ENCODE results near the gene MED12L.

The MED12L gene

GRCh38 chr3:151367448-151367847, 282.0 kb downstream of the MED12L start:
- no peak overlapping the region for H3K27ac ChIP-seq (ENCODE audit: low read depth, low read length)

GRCh38 chr3:151371526-151371925, 286.1 kb downstream of the MED12L start:
- Histone ChIP-seq H3K27ac (ENCODE audit: low read depth, low read length) (peak overlapping the region; percentile 82), H3K9me3 (ENCODE audit: control insufficient read depth in 5 of 5, low read length in 5 of 5) (no peaks in the 10 kb centered on the region), H3K4me3 (ENCODE audit: low read depth in 1 of 5, low read length in 5 of 5) (no peak overlapping the region)

More at GRCh38 chr3:151367448-151367847, 282.0 kb downstream of the MED12L start:
- Histone ChIP-seq H3K4me1 (ENCODE audit: control insufficient read depth in 5 of 5, insufficient read depth in 5 of 5, low read length in 5 of 5) (peaks cover 0 to 27% (median 10%) of the 10 kb centered on the region in 5 donors), H3K27me3 (ENCODE audit: control insufficient read depth in 5 of 5, insufficient read depth in 4 of 5, low read length in 5 of 5) (no peaks in the 10 kb centered on the region), H3K9me3 (ENCODE audit: control insufficient read depth in 5 of 5, low read length in 5 of 5) (no peaks in the 10 kb centered on the region), H3K36me3 (ENCODE audit: control insufficient read depth in 5 of 5, insufficient read depth in 5 of 5, low read length in 5 of 5) (no peaks in the 10 kb centered on the region), H3K9ac (ENCODE audit: low read length in 5 of 5) (no peak overlapping the region), H3K4me3 (ENCODE audit: low read depth in 1 of 5, low read length in 5 of 5) (no peak overlapping the region)

GRCh38 chr3:151372063-151372820, 286.8 kb downstream of the MED12L start:
- H3K36me3 ChIP-seq (ENCODE audit: control insufficient read depth in 5 of 5, insufficient read depth in 5 of 5, low read length in 5 of 5) = no peaks in the 10 kb centered on the region
- H3K4me1 ChIP-seq (ENCODE audit: control insufficient read depth in 5 of 5, insufficient read depth in 5 of 5, low read length in 5 of 5) = peaks cover 0 to 16% (median 0%) of the 10 kb centered on the region in 5 donors
- no peaks in the 10 kb centered on the region for H3K27me3 ChIP-seq (ENCODE audit: control insufficient read depth in 5 of 5, insufficient read depth in 4 of 5, low read length in 5 of 5)
- no peaks in the 10 kb centered on the region for H3K9me3 ChIP-seq (ENCODE audit: control insufficient read depth in 5 of 5, low read length in 5 of 5)
- H3K27ac ChIP-seq (ENCODE audit: low read depth, low read length) = peak overlapping the region; percentile 82
- peak overlapping the region in 3 of 5 donors; percentile 52 to 68 (median 59) for H3K9ac ChIP-seq (ENCODE audit: low read length in 5 of 5)
- H3K4me3 ChIP-seq (ENCODE audit: low read depth in 1 of 5, low read length in 5 of 5) = no peak overlapping the region

More at GRCh38 chr3:151371526-151371925, 286.1 kb downstream of the MED12L start:
- Histone ChIP-seq H3K9ac (ENCODE audit: low read length in 5 of 5) (peak overlapping the region in 3 of 5 donors; percentile 52 to 68 (median 59)), H3K4me1 (ENCODE audit: control insufficient read depth in 5 of 5, insufficient read depth in 5 of 5, low read length in 5 of 5) (peaks cover 0 to 16% (median 0%) of the 10 kb centered on the region in 5 donors), H3K36me3 (ENCODE audit: control insufficient read depth in 5 of 5, insufficient read depth in 5 of 5, low read length in 5 of 5) (no peaks in the 10 kb centered on the region), H3K27me3 (ENCODE audit: control insufficient read depth in 5 of 5, insufficient read depth in 4 of 5, low read length in 5 of 5) (no peaks in the 10 kb centered on the region)

- no peak overlapping the region for H3K9ac ChIP-seq (ENCODE audit: low read length in 5 of 5)
- no peaks in the 10 kb centered on the region for H3K36me3 ChIP-seq (ENCODE audit: control insufficient read depth in 5 of 5, insufficient read depth in 5 of 5, low read length in 5 of 5)
- H3K27me3 ChIP-seq (ENCODE audit: control insufficient read depth in 5 of 5, insufficient read depth in 4 of 5, low read length in 5 of 5) = no peaks in the 10 kb centered on the region
- no peak overlapping the region for H3K4me3 ChIP-seq (ENCODE audit: low read depth in 1 of 5, low read length in 5 of 5)
- no peaks in the 10 kb centered on the region for H3K9me3 ChIP-seq (ENCODE audit: control insufficient read depth in 5 of 5, low read length in 5 of 5)
- H3K27ac ChIP-seq (ENCODE audit: low read depth, low read length) = no peak overlapping the region
- H3K4me1 ChIP-seq (ENCODE audit: control insufficient read depth in 5 of 5, insufficient read depth in 5 of 5, low read length in 5 of 5) = peaks cover 0 to 10% (median 5%) of the 10 kb centered on the region in 5 donors
These were observed 292.4 kb downstream of the MED12L start for GRCh38 chr3:151377768-151378385.

GRCh38 chr3:151379083-151379734, 293.7 kb downstream of the MED12L start:
- Histone ChIP-seq H3K4me3 (ENCODE audit: low read depth in 1 of 5, low read length in 5 of 5) (no peak overlapping the region), H3K27me3 (ENCODE audit: control insufficient read depth in 5 of 5, insufficient read depth in 4 of 5, low read length in 5 of 5) (no peaks in the 10 kb centered on the region), H3K9me3 (ENCODE audit: control insufficient read depth in 5 of 5, low read length in 5 of 5) (no peaks in the 10 kb centered on the region), H3K36me3 (ENCODE audit: control insufficient read depth in 5 of 5, insufficient read depth in 5 of 5, low read length in 5 of 5) (no peaks in the 10 kb centered on the region), H3K27ac (ENCODE audit: low read depth, low read length) (no peak overlapping the region), H3K9ac (ENCODE audit: low read length in 5 of 5) (no peak overlapping the region), H3K4me1 (ENCODE audit: control insufficient read depth in 5 of 5, insufficient read depth in 5 of 5, low read length in 5 of 5) (peaks cover 0 to 18% (median 14%) of the 10 kb centered on the region in 5 donors)

GRCh38 chr3:151382671-151383070, 297.2 kb downstream of the MED12L start:
- H3K9me3 ChIP-seq (ENCODE audit: control insufficient read depth in 5 of 5, low read length in 5 of 5) = no peaks in the 10 kb centered on the region
- no peak overlapping the region for H3K9ac ChIP-seq (ENCODE audit: low read length in 5 of 5)
- no peaks in the 10 kb centered on the region for H3K36me3 ChIP-seq (ENCODE audit: control insufficient read depth in 5 of 5, insufficient read depth in 5 of 5, low read length in 5 of 5)
- H3K27me3 ChIP-seq (ENCODE audit: control insufficient read depth in 5 of 5, insufficient read depth in 4 of 5, low read length in 5 of 5) = no peaks in the 10 kb centered on the region
- H3K4me1 ChIP-seq (ENCODE audit: control insufficient read depth in 5 of 5, insufficient read depth in 5 of 5, low read length in 5 of 5) = peaks cover 0 to 25% (median 21%) of the 10 kb centered on the region in 5 donors
- H3K27ac ChIP-seq (ENCODE audit: low read depth, low read length) = peak overlapping the region; percentile 80
- no peak overlapping the region for H3K4me3 ChIP-seq (ENCODE audit: low read depth in 1 of 5, low read length in 5 of 5)

GRCh38 chr3:151383111-151383510, 297.6 kb downstream of the MED12L start:
- peak overlapping the region in 3 of 5 donors; percentile 64 to 73 (median 64) for H3K4me3 ChIP-seq (ENCODE audit: low read depth in 1 of 5, low read length in 5 of 5)
- H3K9me3 ChIP-seq (ENCODE audit: control insufficient read depth in 5 of 5, low read length in 5 of 5) = no peaks in the 10 kb centered on the region
- no peaks in the 10 kb centered on the region for H3K27me3 ChIP-seq (ENCODE audit: control insufficient read depth in 5 of 5, insufficient read depth in 4 of 5, low read length in 5 of 5)
- H3K36me3 ChIP-seq (ENCODE audit: control insufficient read depth in 5 of 5, insufficient read depth in 5 of 5, low read length in 5 of 5) = no peaks in the 10 kb centered on the region
- H3K27ac ChIP-seq (ENCODE audit: low read depth, low read length) = peak overlapping the region; percentile 80
- H3K4me1 ChIP-seq (ENCODE audit: control insufficient read depth in 5 of 5, insufficient read depth in 5 of 5, low read length in 5 of 5) = peaks cover 0 to 25% (median 21%) of the 10 kb centered on the region in 5 donors
- H3K9ac ChIP-seq (ENCODE audit: low read length in 5 of 5) = no peak overlapping the region

- H3K4me3 ChIP-seq (ENCODE audit: low read depth in 1 of 5, low read length in 5 of 5) = peak overlapping the region; percentile 17 to 73 (median 64)
These were observed 298.5 kb downstream of the MED12L start for GRCh38 chr3:151383956-151384355.

GRCh38 chr3:151384741-151385174, 299.3 kb downstream of the MED12L start, which contains the start of gene P2RY12:
Gene P2RY12, minus strand, starts transcription at chr3:151384753. Its CDS starts 45,908 bp downstream, at chr3:151338845.
- H3K9me3 ChIP-seq (ENCODE audit: control insufficient read depth in 5 of 5, low read length in 5 of 5) = no peaks in the 10 kb centered on the region
- H3K27ac ChIP-seq (ENCODE audit: low read depth, low read length) = peak within 1 kb of the TSS; percentile 80
- no peaks in the 10 kb centered on the region for H3K27me3 ChIP-seq (ENCODE audit: control insufficient read depth in 5 of 5, insufficient read depth in 4 of 5, low read length in 5 of 5)
- peak within 1 kb of the TSS; percentile 21 to 93 (median 59) for H3K9ac ChIP-seq (ENCODE audit: low read length in 5 of 5)
- peaks cover 0 to 25% (median 21%) of the 10 kb centered on the region in 5 donors for H3K4me1 ChIP-seq (ENCODE audit: control insufficient read depth in 5 of 5, insufficient read depth in 5 of 5, low read length in 5 of 5)
- peak within 1 kb of the TSS; percentile 17 to 73 (median 64) for H3K4me3 ChIP-seq (ENCODE audit: low read depth in 1 of 5, low read length in 5 of 5)
- no peaks in the 10 kb centered on the region for H3K36me3 ChIP-seq (ENCODE audit: control insufficient read depth in 5 of 5, insufficient read depth in 5 of 5, low read length in 5 of 5)

More at GRCh38 chr3:151383956-151384355, 298.5 kb downstream of the MED12L start:
- Histone ChIP-seq H3K27me3 (ENCODE audit: control insufficient read depth in 5 of 5, insufficient read depth in 4 of 5, low read length in 5 of 5) (no peaks in the 10 kb centered on the region), H3K27ac (ENCODE audit: low read depth, low read length) (peak overlapping the region; percentile 80), H3K9ac (ENCODE audit: low read length in 5 of 5) (peak overlapping the region in 4 of 5 donors; percentile 49 to 93 (median 60)), H3K36me3 (ENCODE audit: control insufficient read depth in 5 of 5, insufficient read depth in 5 of 5, low read length in 5 of 5) (no peaks in the 10 kb centered on the region), H3K9me3 (ENCODE audit: control insufficient read depth in 5 of 5, low read length in 5 of 5) (no peaks in the 10 kb centered on the region), H3K4me1 (ENCODE audit: control insufficient read depth in 5 of 5, insufficient read depth in 5 of 5, low read length in 5 of 5) (peaks cover 0 to 25% (median 21%) of the 10 kb centered on the region in 5 donors)

All from subcutaneous abdominal adipose tissue (tissue), 5 donors.